MM.1S (cell line): ENCODE measurements around the gene PTGER2.

Experiments used
- EZH2phosphoT487 ChIP-seq: fragments of 300-600 bp; sonication (generic); IDR thresholded peaks from 2 replicates; pipeline ENCODE4 v1.6.1; 2018; ENCODE audit warnings: antibody characterized with exemption, low read length
- TF ChIP-seq, protein P1 (sequence below): fragments of 300-600 bp; sonication (generic); IDR thresholded peaks from 2 replicates; pipeline ENCODE4 v1.5.1; 2016; ENCODE audit warnings: antibody characterized with exemption, low read length, mixed read lengths

- TF ChIP-seq, protein P1, sequence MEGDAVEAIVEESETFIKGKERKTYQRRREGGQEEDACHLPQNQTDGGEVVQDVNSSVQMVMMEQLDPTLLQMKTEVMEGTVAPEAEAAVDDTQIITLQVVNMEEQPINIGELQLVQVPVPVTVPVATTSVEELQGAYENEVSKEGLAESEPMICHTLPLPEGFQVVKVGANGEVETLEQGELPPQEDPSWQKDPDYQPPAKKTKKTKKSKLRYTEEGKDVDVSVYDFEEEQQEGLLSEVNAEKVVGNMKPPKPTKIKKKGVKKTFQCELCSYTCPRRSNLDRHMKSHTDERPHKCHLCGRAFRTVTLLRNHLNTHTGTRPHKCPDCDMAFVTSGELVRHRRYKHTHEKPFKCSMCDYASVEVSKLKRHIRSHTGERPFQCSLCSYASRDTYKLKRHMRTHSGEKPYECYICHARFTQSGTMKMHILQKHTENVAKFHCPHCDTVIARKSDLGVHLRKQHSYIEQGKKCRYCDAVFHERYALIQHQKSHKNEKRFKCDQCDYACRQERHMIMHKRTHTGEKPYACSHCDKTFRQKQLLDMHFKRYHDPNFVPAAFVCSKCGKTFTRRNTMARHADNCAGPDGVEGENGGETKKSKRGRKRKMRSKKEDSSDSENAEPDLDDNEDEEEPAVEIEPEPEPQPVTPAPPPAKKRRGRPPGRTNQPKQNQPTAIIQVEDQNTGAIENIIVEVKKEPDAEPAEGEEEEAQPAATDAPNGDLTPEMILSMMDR, result no peak
- TF ChIP-seq EZH2phosphoT487, result no peak
Measured at GRCh38 chr14:52355526-52355925, 41.4 kb downstream of the PTGER2 start.
